Choroid plexus epithelial cell (primary cell): ENCODE measurements around the gene IL25.
"Not testable (repeated sequence)": the region's sequence is repeated elsewhere in the genome, so short reads cannot be mapped to it uniquely, and the experiment has no call there.

Experiments used
- DNase-seq: peaks from one replicate; pipeline ENCODE4 v3.0.0-alpha.2; 2010; ENCODE audit warnings: low read depth
- H3K4me3 ChIP-seq: 2 replicates; pipeline ENCODE4 v1.5.1; 2011; ENCODE audit warnings: low read depth, mild to moderate bottlenecking, control low read depth, low read length, moderate library complexity
- CTCF ChIP-seq: conservative IDR thresholded peaks from 2 replicates; pipeline ENCODE4 v1.5.1; 2011; ENCODE audit warnings: low read depth, mild to moderate bottlenecking, control low read depth, inconsistent platforms, low read length, moderate library complexity

Gene IL25

GRCh38 chr14:23372509-23372908 is at the start of gene IL25:
Gene IL25, plus strand, starts transcription at chr14:23372809.
- TF ChIP-seq CTCF, result no peak
- DNase-seq, result no peak
- H3K4me3 ChIP-seq, result no peak within 1 kb of the TSS

GRCh38 chr14:23323838-23324454 is 48.7 kb upstream of the IL25 start:
- TF ChIP-seq CTCF, result no peak
- no peak overlapping the region for H3K4me3 ChIP-seq
- no peak for DNase-seq

- no peak for DNase-seq
- no peak overlapping the region for H3K4me3 ChIP-seq
- no peak for TF ChIP-seq CTCF
Measured at GRCh38 chr14:23324455-23324846, 48.2 kb upstream of the IL25 start.

GRCh38 chr14:23324993-23325392 is 47.6 kb upstream of the IL25 start:
- no peak overlapping the region for H3K4me3 ChIP-seq
- no peak for TF ChIP-seq CTCF
- DNase-seq, result no peak

- DNase-seq, H3K4me3 ChIP-seq: not testable (repeated sequence)
Measured at GRCh38 chr14:23325746-23326145, 46.9 kb upstream of the IL25 start.

GRCh38 chr14:23326491-23327332 is 45.9 kb upstream of the IL25 start:
- no peak for DNase-seq
- TF ChIP-seq CTCF, result no peak

GRCh38 chr14:23327947-23328744 is 44.5 kb upstream of the IL25 start:
- H3K4me3 ChIP-seq, result no peak overlapping the region
- DNase-seq, result peak; percentile 88
- peak; percentile 88 for TF ChIP-seq CTCF

More at GRCh38 chr14:23326491-23327332, 45.9 kb upstream of the IL25 start:
- no peak overlapping the region for H3K4me3 ChIP-seq
